H1 (cell line): ENCODE results near the gene ZBTB25.
A peak's percentile ranks its signal among the peaks of the same experiment; 100 is the strongest.

Experiments used
- CBX8 ChIP-seq: fragments of 300-800, 300-1000 bp; sonication (generic); IDR thresholded peaks from 2 replicates; pipeline ENCODE4 v1.7.1; 2016; ENCODE audit warnings: low read depth, low read length, borderline replicate concordance
- CHD2 ChIP-seq: IDR thresholded peaks from 2 replicates; pipeline ENCODE4 v1.6.1; 2012; ENCODE audit warnings: low read length, improper control_type of control experiment
- EZH2 ChIP-seq: fragments of 200-600 bp; sonication (generic); IDR thresholded peaks from 2 replicates; pipeline ENCODE4 v1.7.1; 2012; ENCODE audit warnings: low read depth, mild to moderate bottlenecking, moderate library complexity, low read length, inconsistent platforms; ENCODE audit not compliant: severe bottlenecking
- GABPA ChIP-seq: IDR thresholded peaks from 2 replicates; pipeline ENCODE4 v1.6.1; 2011; ENCODE audit warnings: mild to moderate bottlenecking, low read length, moderate library complexity, borderline replicate concordance; ENCODE audit not compliant: insufficient read depth
- HDAC2 ChIP-seq, 2 experiments: fragments of 300-600 bp in 1 of 2; sonication (generic) in 1 of 2; IDR thresholded peaks; 2 replicates each; pipeline ENCODE4 v1.6.1; 2011 to 2012; ENCODE audit warnings: low read depth in 2 of 2, low read length in 2 of 2, mild to moderate bottlenecking in 2 of 2, moderate library complexity in 2 of 2, borderline replicate concordance in 1 of 2, inconsistent platforms in 1 of 2
- KDM5A ChIP-seq: fragments of 200-600 bp; IDR thresholded peaks from 2 replicates; pipeline ENCODE4 v1.7.1; 2012; ENCODE audit warnings: mild to moderate bottlenecking, low read length, inconsistent platforms, mixed read lengths
- MAX ChIP-seq: IDR thresholded peaks from 2 replicates; pipeline ENCODE4 v1.6.1; 2012; ENCODE audit warnings: inconsistent platforms
- POLR2A ChIP-seq, 2 experiments: IDR thresholded peaks; 1 replicate in 1 of 2; 2 replicates in 1 of 2; pipeline ENCODE4 v1.6.1; 2011; ENCODE audit warnings: low read depth in 2 of 2, low read length in 2 of 2, mild to moderate bottlenecking in 2 of 2; ENCODE audit errors: control extremely low read depth in 1 of 2
- RAD21 ChIP-seq, 2 experiments: IDR thresholded peaks in 1 of 2; conservative IDR thresholded peaks in 1 of 2; 2 replicates each; pipeline ENCODE4 v1.6.1; 2011; ENCODE audit warnings: low read depth in 2 of 2, low read length in 2 of 2, improper control_type of control experiment in 1 of 2, inconsistent platforms in 1 of 2, mild to moderate bottlenecking in 1 of 2, moderate library complexity in 1 of 2
- SP2 ChIP-seq: IDR thresholded peaks from 2 replicates; pipeline ENCODE4 v1.6.1; 2012; ENCODE audit warnings: mild to moderate bottlenecking, low read length, inconsistent platforms
- TAF1 ChIP-seq: IDR thresholded peaks from 2 replicates; pipeline ENCODE4 v1.6.1; 2011; ENCODE audit warnings: mild to moderate bottlenecking, low read depth, low read length
- ZNF274 ChIP-seq: IDR thresholded peaks from 2 replicates; pipeline ENCODE4 v1.7.0; 2012; ENCODE audit warnings: low read length, borderline replicate concordance; ENCODE audit errors: extremely low read depth
- TF ChIP-seq, protein P1 (sequence below), 3 experiments: IDR thresholded peaks; 1 replicate in 2 of 3; 2 replicates in 1 of 3; pipeline versions ENCODE4 v1.5.1 to v1.6.1; 2011; ENCODE audit warnings: low read length in 3 of 3, mild to moderate bottlenecking in 3 of 3, inconsistent platforms in 2 of 3, low read depth in 1 of 3, moderate library complexity in 1 of 3; ENCODE audit not compliant: insufficient read depth in 1 of 3; ENCODE audit errors: control extremely low read depth in 1 of 3

GRCh38 chr14:64464651-64465050 lies 39.0 kb downstream of the ZBTB25 start:
- TF ChIP-seq, protein P1, sequence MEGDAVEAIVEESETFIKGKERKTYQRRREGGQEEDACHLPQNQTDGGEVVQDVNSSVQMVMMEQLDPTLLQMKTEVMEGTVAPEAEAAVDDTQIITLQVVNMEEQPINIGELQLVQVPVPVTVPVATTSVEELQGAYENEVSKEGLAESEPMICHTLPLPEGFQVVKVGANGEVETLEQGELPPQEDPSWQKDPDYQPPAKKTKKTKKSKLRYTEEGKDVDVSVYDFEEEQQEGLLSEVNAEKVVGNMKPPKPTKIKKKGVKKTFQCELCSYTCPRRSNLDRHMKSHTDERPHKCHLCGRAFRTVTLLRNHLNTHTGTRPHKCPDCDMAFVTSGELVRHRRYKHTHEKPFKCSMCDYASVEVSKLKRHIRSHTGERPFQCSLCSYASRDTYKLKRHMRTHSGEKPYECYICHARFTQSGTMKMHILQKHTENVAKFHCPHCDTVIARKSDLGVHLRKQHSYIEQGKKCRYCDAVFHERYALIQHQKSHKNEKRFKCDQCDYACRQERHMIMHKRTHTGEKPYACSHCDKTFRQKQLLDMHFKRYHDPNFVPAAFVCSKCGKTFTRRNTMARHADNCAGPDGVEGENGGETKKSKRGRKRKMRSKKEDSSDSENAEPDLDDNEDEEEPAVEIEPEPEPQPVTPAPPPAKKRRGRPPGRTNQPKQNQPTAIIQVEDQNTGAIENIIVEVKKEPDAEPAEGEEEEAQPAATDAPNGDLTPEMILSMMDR (IDR thresholded peaks at IDR 0.05; ENCODE audit: control extremely low read depth in 1 of 3, insufficient read depth in 1 of 3, low read depth in 1 of 3, low read length in 3 of 3) = no peak
- no peak for TF ChIP-seq ZNF274
- no peak for TF ChIP-seq RAD21 (IDR thresholded peaks at IDR 0.05 in 1 of 2, conservative IDR thresholded peaks at IDR 0.05 in 1 of 2; ENCODE audit: low read depth in 2 of 2, low read length in 2 of 2)
- no peak for TF ChIP-seq EZH2
- TF ChIP-seq GABPA = no peak
- TF ChIP-seq CHD2 = no peak
- no peak for TF ChIP-seq HDAC2 (IDR thresholded peaks at IDR 0.05; ENCODE audit: borderline replicate concordance in 1 of 2, low read depth in 2 of 2, low read length in 2 of 2)
- no peak for TF ChIP-seq KDM5A
- no peak for TF ChIP-seq SP2
- TF ChIP-seq CBX8 = no peak
- no peak for TF ChIP-seq MAX
- TF ChIP-seq POLR2A (IDR thresholded peaks at IDR 0.05; ENCODE audit: control extremely low read depth in 1 of 2, low read depth in 2 of 2, low read length in 2 of 2) = peak in 1 of 2 experiments; percentile 36; a peak in 1 of 3 replicates
- TF ChIP-seq TAF1 = no peak
